ENCODE measurements around the gene ODAD2. TPM values are rescaled to one million over a fixed set of nuclear protein-coding genes. Genes with fewer than 3 reads are reported as not detected.

The ODAD2 gene
- total RNA-seq, 1 experiment from 2014 or later = not detected

DNA sequence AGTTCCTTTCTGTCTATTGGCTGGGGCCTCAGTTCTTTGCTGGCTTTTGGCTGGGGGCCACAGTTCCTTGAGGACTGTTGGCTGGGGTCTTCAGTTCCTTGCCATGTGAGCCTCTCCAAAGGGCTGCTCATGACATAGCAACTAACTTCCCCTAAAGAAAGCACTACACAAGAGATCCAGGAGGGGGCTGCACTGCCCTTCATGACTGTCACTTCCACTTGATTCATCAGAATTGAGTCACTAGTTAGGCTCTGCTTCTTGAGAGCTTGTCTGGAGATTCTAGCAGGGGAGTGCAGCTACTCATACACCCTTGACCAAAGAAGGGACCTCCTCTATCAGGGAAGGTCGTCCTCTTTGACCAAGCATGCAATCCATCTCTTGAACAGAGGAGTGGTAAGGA, 215.2 kb downstream of the ODAD2 start:
- DNase-seq (ENCODE audit: low read depth, low spot score) = no peak
- TF ChIP-seq, protein P1, sequence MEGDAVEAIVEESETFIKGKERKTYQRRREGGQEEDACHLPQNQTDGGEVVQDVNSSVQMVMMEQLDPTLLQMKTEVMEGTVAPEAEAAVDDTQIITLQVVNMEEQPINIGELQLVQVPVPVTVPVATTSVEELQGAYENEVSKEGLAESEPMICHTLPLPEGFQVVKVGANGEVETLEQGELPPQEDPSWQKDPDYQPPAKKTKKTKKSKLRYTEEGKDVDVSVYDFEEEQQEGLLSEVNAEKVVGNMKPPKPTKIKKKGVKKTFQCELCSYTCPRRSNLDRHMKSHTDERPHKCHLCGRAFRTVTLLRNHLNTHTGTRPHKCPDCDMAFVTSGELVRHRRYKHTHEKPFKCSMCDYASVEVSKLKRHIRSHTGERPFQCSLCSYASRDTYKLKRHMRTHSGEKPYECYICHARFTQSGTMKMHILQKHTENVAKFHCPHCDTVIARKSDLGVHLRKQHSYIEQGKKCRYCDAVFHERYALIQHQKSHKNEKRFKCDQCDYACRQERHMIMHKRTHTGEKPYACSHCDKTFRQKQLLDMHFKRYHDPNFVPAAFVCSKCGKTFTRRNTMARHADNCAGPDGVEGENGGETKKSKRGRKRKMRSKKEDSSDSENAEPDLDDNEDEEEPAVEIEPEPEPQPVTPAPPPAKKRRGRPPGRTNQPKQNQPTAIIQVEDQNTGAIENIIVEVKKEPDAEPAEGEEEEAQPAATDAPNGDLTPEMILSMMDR (IDR thresholded peaks at IDR 0.05) = peak; percentile 10; the same call in 1 of the 2 replicates
- TF ChIP-seq SIN3A (IDR thresholded peaks at IDR 0.05; ENCODE audit: borderline replicate concordance, insufficient read depth, low read depth, low read length) = no peak
- Histone ChIP-seq H3K9me3 (ENCODE audit: control insufficient read depth, insufficient read depth, low read depth, low read length) (no peaks in the 10 kb centered on the region), H3K4me1 (ENCODE audit: control insufficient read depth, insufficient read depth, low read length) (no peaks in the 10 kb centered on the region), H3K27ac (ENCODE audit: low read length) (no peak overlapping the region), H3K27me3 (ENCODE audit: control insufficient read depth, insufficient read depth, low read length) (no peaks in the 10 kb centered on the region), H3K4me3 (ENCODE audit: low read depth in 2 of 2, low read length in 2 of 2) (no peak overlapping the region), H3K36me3 (ENCODE audit: control insufficient read depth, insufficient read depth, low read length) (no peaks in the 10 kb centered on the region)
- ATAC-seq = no peak
- CTCF ChIA-PET = no interaction called here
- no TSS peak for BruUV-seq (replicated peaks)
- intact Hi-C loops (cut with micrococcal nuclease; ENCODE audit: unreplicated experiment) (no loop called here), in situ Hi-C loops (cut with HindIII; ENCODE audit: low pct_unique_long_range_greater_than_20kb, low sequenced_read_pairs) (no loop called here)
- POLR2A ChIA-PET = no interaction called here

DNA sequence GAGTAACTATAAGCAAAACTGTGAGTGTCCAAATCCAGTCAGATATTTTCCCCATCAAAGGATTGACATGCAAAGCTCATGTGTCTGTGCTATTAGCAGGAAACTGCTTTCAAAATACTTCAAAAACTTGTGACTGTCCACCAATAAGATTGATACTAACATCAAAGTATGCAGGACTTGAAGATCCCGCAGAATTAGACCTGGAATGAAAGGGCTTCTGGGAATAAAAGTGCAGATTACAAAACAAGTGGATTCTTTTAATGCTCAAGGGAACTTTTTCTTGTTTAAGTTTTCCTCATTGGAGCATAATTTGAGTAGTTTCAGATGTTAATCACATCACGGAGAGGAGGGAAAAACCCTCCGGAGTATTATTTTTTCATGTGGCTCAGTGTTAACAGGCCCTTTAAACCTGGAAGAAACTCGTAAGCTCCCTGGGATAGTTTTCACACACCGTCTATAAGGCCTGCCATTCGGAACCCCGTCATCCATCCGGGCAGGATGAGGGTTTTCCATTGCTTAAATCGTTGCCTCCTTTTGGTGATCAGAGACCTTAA, 219.3 kb downstream of the ODAD2 start:
- H3K27ac ChIP-seq (ENCODE audit: low read length) = no peak overlapping the region
- H3K27me3 ChIP-seq (ENCODE audit: control insufficient read depth, insufficient read depth, low read length) = no peaks in the 10 kb centered on the region
- no TSS peak for BruUV-seq (replicated peaks)
- no peak overlapping the region for H3K4me3 ChIP-seq (ENCODE audit: low read depth in 2 of 2, low read length in 2 of 2)
- POLR2A ChIA-PET = no interaction called here
- H3K36me3 ChIP-seq (ENCODE audit: control insufficient read depth, insufficient read depth, low read length) = no peaks in the 10 kb centered on the region
- no peak for DNase-seq (ENCODE audit: low read depth, low spot score)
- TF ChIP-seq SIN3A (IDR thresholded peaks at IDR 0.05; ENCODE audit: borderline replicate concordance, insufficient read depth, low read depth, low read length) (no peak), POLR2AphosphoS5 (IDR thresholded peaks at IDR 0.05; ENCODE audit: low read depth, low read length) (no peak), TCF7L2 (IDR thresholded peaks at IDR 0.05; ENCODE audit: low read depth, low read length) (no peak)
- TF ChIP-seq, protein P1 (IDR thresholded peaks at IDR 0.05) = no peak
- TF ChIP-seq, protein P2, sequence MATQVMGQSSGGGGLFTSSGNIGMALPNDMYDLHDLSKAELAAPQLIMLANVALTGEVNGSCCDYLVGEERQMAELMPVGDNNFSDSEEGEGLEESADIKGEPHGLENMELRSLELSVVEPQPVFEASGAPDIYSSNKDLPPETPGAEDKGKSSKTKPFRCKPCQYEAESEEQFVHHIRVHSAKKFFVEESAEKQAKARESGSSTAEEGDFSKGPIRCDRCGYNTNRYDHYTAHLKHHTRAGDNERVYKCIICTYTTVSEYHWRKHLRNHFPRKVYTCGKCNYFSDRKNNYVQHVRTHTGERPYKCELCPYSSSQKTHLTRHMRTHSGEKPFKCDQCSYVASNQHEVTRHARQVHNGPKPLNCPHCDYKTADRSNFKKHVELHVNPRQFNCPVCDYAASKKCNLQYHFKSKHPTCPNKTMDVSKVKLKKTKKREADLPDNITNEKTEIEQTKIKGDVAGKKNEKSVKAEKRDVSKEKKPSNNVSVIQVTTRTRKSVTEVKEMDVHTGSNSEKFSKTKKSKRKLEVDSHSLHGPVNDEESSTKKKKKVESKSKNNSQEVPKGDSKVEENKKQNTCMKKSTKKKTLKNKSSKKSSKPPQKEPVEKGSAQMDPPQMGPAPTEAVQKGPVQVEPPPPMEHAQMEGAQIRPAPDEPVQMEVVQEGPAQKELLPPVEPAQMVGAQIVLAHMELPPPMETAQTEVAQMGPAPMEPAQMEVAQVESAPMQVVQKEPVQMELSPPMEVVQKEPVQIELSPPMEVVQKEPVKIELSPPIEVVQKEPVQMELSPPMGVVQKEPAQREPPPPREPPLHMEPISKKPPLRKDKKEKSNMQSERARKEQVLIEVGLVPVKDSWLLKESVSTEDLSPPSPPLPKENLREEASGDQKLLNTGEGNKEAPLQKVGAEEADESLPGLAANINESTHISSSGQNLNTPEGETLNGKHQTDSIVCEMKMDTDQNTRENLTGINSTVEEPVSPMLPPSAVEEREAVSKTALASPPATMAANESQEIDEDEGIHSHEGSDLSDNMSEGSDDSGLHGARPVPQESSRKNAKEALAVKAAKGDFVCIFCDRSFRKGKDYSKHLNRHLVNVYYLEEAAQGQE (IDR thresholded peaks at IDR 0.05; ENCODE audit: insufficient read depth in 1 of 2, low read depth in 2 of 2, low read length in 1 of 2) = no peak
- H3K4me1 ChIP-seq (ENCODE audit: control insufficient read depth, insufficient read depth, low read length) = no peaks in the 10 kb centered on the region
- H3K9me3 ChIP-seq (ENCODE audit: control insufficient read depth, insufficient read depth, low read depth, low read length) = no peaks in the 10 kb centered on the region
- no peak for ATAC-seq
- in situ Hi-C loops (cut with HindIII; ENCODE audit: low pct_unique_long_range_greater_than_20kb, low sequenced_read_pairs) (no loop called here), intact Hi-C loops (cut with micrococcal nuclease; ENCODE audit: unreplicated experiment) (no loop called here)
- CTCF ChIA-PET = no interaction called here
